IPS-NIHi11 (cell line): ENCODE data around the gene LARP4B.

Experiments used
- DNase-seq: peaks from one replicate; pipeline ENCODE4 v3.0.0; 2012; ENCODE audit warnings: mixed read lengths, low spot score

The LARP4B gene

GRCh38 chr10:824946-825345, 106.6 kb downstream of the LARP4B start:
- no peak for DNase-seq

GRCh38 chr10:824497-824896, 107.0 kb downstream of the LARP4B start:
- DNase-seq, result no peak

GRCh38 chr10:822661-823367, 108.7 kb downstream of the LARP4B start:
- DNase-seq, result no peak

GRCh38 chr10:822197-822596, 109.3 kb downstream of the LARP4B start:
- no peak for DNase-seq

- no peak for DNase-seq
These were observed 110.2 kb downstream of the LARP4B start for GRCh38 chr10:821322-821721.

- no peak for DNase-seq
These were observed 111.7 kb downstream of the LARP4B start for GRCh38 chr10:819816-820215.

GRCh38 chr10:819326-819725, 112.2 kb downstream of the LARP4B start:
- no peak for DNase-seq

- DNase-seq, result no peak
These were observed 112.8 kb downstream of the LARP4B start for GRCh38 chr10:818526-819220.

- no peak for DNase-seq
These were observed 113.5 kb downstream of the LARP4B start for GRCh38 chr10:818010-818409.

GRCh38 chr10:817371-817770, 114.1 kb downstream of the LARP4B start:
- no peak for DNase-seq

GRCh38 chr10:816958-817357, 114.5 kb downstream of the LARP4B start:
- DNase-seq, result no peak

GRCh38 chr10:816091-816477, 115.4 kb downstream of the LARP4B start:
- no peak for DNase-seq

- no peak for DNase-seq
These were observed 116.0 kb downstream of the LARP4B start for GRCh38 chr10:815338-816090.

GRCh38 chr10:814536-815302, 116.8 kb downstream of the LARP4B start:
- DNase-seq, result no peak

- no peak for DNase-seq
These were observed 118.2 kb downstream of the LARP4B start for GRCh38 chr10:813286-813685.

- DNase-seq, result no peak
These were observed 118.7 kb downstream of the LARP4B start for GRCh38 chr10:812787-813186.

- DNase-seq, result no peak
These were observed 119.9 kb downstream of the LARP4B start for GRCh38 chr10:811379-812175.

- peak; percentile 68 for DNase-seq
These were observed 121.1 kb downstream of the LARP4B start for GRCh38 chr10:810351-810846.

- no peak for DNase-seq
These were observed 121.7 kb downstream of the LARP4B start for GRCh38 chr10:809671-810350.

GRCh38 chr10:807958-808353, 123.5 kb downstream of the LARP4B start:
- no peak for DNase-seq
